Measurements from ENCODE around the gene EPB41. TPM values are rescaled to one million over a fixed set of nuclear protein-coding genes. Genes with fewer than 3 reads are reported as not detected.
"Not testable (repeated sequence)": the region's sequence is repeated elsewhere in the genome, so short reads cannot be mapped to it uniquely, and the experiment has no call there.

Gene EPB41
- total RNA-seq, 2 donors from 2014 or later = 65.4 to 74.0 TPM

DNA sequence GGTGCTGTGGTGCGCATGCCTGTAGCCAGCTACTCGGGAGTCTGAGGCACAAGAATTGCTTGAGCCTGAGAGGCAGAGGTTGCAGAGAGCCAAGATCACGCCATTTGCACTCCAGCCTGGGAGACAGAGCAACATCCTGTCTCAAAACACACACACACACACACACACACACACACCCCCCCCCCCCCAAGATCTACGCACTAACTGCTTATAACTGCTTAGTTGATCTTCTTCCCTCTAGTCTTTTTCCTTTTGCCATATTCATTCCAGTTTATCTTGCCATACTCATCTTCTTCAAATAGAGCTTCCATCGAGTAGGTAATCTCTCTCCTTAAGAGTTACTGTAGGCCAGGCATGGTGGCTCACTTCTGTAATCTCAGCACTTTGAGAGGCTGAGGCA is 20.9 kb downstream of the EPB41 start:
- intact Hi-C loops (cut with DNase I) = no loop called here
- Histone ChIP-seq H3K4me3 (no peak overlapping the region), H3K27me3 (no peaks in the 10 kb centered on the region), H3K27ac (no peak overlapping the region), H3K36me3 (no peaks in the 10 kb centered on the region), H3K4me1 (no peaks in the 10 kb centered on the region), H3K9ac (ENCODE audit: low read depth in 2 of 2, low read length in 2 of 2) (no peak overlapping the region), H3K9me3 (no peaks in the 10 kb centered on the region)
- no peak for TF ChIP-seq CTCF (IDR thresholded peaks at IDR 0.05)
- no peak for DNase-seq

GRCh38 chr1:28936094-28936493 is 21.7 kb downstream of the EPB41 start:
- H3K36me3 ChIP-seq = no peaks in the 10 kb centered on the region
- DNase-seq = no peak
- H3K27ac ChIP-seq = no peak overlapping the region
- no peaks in the 10 kb centered on the region for H3K9me3 ChIP-seq
- no peaks in the 10 kb centered on the region for H3K4me1 ChIP-seq
- no peak overlapping the region for H3K4me3 ChIP-seq
- intact Hi-C loops (cut with DNase I) = no loop called here
- no peak overlapping the region for H3K9ac ChIP-seq (ENCODE audit: low read depth in 2 of 2, low read length in 2 of 2)
- TF ChIP-seq CTCF (IDR thresholded peaks at IDR 0.05) = no peak
- H3K27me3 ChIP-seq = no peaks in the 10 kb centered on the region

GRCh38 chr1:28936528-28936927 is 22.2 kb downstream of the EPB41 start:
- Histone ChIP-seq H3K4me3 (no peak overlapping the region), H3K9me3 (no peaks in the 10 kb centered on the region), H3K36me3 (no peaks in the 10 kb centered on the region), H3K27me3 (no peaks in the 10 kb centered on the region), H3K9ac (ENCODE audit: low read depth in 2 of 2, low read length in 2 of 2) (no peak overlapping the region), H3K27ac (no peak overlapping the region), H3K4me1 (no peaks in the 10 kb centered on the region)
- no peak for DNase-seq
- no peak for TF ChIP-seq CTCF (IDR thresholded peaks at IDR 0.05)
- intact Hi-C loops (cut with DNase I) = no loop called here

DNA sequence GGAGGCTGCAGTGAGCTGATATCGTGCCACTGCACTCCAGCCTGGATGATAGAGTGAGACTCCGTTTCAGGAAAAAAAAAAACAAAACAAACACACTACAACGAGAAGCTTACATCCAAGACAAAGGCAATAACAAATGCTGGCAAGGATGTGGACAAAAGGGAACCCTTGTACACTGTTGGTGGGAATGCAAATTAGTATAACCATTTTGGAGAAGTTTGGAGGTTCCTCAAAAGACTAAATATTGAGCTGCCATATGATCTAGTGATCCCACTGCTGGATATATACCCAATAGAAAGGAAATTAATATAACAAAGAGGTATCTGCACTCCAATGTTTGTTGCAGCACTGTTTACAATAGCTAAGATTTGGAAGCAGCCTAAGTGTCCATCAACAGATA is 29.2 kb downstream of the EPB41 start:
- DNase-seq; H3K9ac ChIP-seq (ENCODE audit: low read depth in 2 of 2, low read length in 2 of 2); H3K27ac ChIP-seq; H3K9me3 ChIP-seq; H3K36me3 ChIP-seq; H3K27me3 ChIP-seq; H3K4me1 ChIP-seq; intact Hi-C loops (cut with DNase I); H3K4me3 ChIP-seq: not testable (repeated sequence)

DNA sequence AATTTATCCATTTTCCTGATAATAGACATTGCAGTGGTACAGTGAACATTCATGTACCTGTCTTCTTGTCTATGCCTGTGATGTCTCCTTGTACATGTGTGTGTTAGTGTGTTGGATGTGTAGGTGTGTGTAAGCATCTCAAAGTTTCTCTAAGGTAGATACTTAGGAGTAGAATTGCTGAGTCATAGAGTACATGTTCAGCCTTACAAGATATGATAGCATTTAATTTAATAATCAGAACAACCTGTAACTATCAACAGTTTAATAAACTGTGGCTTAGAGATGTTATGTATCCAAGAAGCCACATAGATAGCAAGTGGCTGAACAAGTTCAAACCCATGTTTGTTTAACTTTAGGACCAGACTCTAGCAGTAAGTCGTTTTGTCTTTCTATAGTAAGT is 35.6 kb downstream of the EPB41 start:
- intact Hi-C loops (cut with DNase I) = no loop called here
- no peak for DNase-seq
- no peaks in the 10 kb centered on the region for H3K4me1 ChIP-seq
- no peaks in the 10 kb centered on the region for H3K9me3 ChIP-seq
- no peak overlapping the region for H3K4me3 ChIP-seq
- H3K27me3 ChIP-seq = no peaks in the 10 kb centered on the region
- H3K9ac ChIP-seq (ENCODE audit: low read depth in 2 of 2, low read length in 2 of 2) = no peak overlapping the region
- H3K27ac ChIP-seq = no peak overlapping the region
- no peaks in the 10 kb centered on the region for H3K36me3 ChIP-seq
- TF ChIP-seq CTCF (IDR thresholded peaks at IDR 0.05) = no peak

DNA sequence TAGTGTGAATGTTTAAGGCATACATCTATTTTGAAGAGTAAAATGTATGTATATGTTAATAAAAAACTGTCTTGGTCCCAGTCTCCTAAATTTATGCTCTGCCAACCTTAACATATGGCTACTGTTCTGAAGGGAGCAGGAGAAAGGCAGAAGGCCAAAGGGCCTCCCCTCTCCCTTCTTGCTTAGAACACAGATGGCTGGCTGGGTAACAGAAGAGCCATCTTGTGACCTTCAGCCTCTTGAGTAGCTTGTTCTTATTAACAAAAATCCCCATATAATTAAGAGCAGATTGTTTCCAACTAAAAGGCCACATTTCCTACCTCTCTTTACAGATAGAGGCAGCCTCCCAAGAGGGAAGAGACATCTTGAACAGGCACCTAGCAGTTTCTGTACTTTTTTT is 36.1 kb downstream of the EPB41 start:
- Histone ChIP-seq H3K4me3 (no peak overlapping the region), H3K9me3 (no peaks in the 10 kb centered on the region), H3K27ac (no peak overlapping the region), H3K27me3 (no peaks in the 10 kb centered on the region), H3K9ac (ENCODE audit: low read depth in 2 of 2, low read length in 2 of 2) (no peak overlapping the region), H3K4me1 (no peaks in the 10 kb centered on the region), H3K36me3 (no peaks in the 10 kb centered on the region)
- DNase-seq = no peak
- intact Hi-C loops (cut with DNase I) = no loop called here
- no peak for TF ChIP-seq CTCF (IDR thresholded peaks at IDR 0.05)

All from colonic mucosa (tissue), 4 donors.